ENCODE measurements around the gene KIFAP3. TPM values are rescaled to one million over a fixed set of nuclear protein-coding genes. Genes with fewer than 3 reads are reported as not detected.

KIFAP3 gene
- total and polyA plus RNA-seq, 9 donors: 16.1 to 35.5 (median 31.4) TPM

DNA sequence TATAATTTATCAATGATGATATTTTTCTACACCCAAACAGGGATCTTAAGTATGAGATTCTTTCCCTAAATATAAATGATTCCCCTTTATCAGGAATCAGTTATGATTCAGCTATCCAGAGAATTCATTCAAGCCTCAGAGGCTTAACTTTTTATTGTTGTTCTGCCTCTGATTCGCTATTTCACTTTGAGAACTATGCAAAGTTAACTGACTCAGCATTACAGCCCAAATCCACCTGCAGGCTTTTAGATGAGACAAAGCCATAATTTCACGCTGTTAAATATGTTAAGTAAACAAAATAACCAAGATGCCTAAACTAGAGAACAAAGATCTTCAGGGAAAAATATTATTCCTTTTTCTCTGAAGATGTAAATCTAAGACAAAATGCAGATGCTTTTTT is 189.3 kb downstream of the KIFAP3 start:
- Histone ChIP-seq H3K4me3 (no peak overlapping the region), H3K9me3 (no peaks in the 10 kb centered on the region), H3K4me1 (ENCODE audit: insufficient read depth) (no peaks in the 10 kb centered on the region), H3K27ac (no peak overlapping the region), H3K27me3 (no peaks in the 10 kb centered on the region), H3K36me3 (no peaks in the 10 kb centered on the region)
- TF ChIP-seq EP300 (IDR thresholded peaks at IDR 0.05) (no peak), POLR2A (IDR thresholded peaks at IDR 0.05) (no peak)
- TF ChIP-seq, protein P1, sequence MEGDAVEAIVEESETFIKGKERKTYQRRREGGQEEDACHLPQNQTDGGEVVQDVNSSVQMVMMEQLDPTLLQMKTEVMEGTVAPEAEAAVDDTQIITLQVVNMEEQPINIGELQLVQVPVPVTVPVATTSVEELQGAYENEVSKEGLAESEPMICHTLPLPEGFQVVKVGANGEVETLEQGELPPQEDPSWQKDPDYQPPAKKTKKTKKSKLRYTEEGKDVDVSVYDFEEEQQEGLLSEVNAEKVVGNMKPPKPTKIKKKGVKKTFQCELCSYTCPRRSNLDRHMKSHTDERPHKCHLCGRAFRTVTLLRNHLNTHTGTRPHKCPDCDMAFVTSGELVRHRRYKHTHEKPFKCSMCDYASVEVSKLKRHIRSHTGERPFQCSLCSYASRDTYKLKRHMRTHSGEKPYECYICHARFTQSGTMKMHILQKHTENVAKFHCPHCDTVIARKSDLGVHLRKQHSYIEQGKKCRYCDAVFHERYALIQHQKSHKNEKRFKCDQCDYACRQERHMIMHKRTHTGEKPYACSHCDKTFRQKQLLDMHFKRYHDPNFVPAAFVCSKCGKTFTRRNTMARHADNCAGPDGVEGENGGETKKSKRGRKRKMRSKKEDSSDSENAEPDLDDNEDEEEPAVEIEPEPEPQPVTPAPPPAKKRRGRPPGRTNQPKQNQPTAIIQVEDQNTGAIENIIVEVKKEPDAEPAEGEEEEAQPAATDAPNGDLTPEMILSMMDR (IDR thresholded peaks at IDR 0.05): no peak
- 93 to 100% (median 99%) methylated on average over 2 of the region's 2 CpGs for WGBS, 3 donors
- intact Hi-C loops (cut with DNase I): no loop called here
- no peak for DNase-seq

DNA sequence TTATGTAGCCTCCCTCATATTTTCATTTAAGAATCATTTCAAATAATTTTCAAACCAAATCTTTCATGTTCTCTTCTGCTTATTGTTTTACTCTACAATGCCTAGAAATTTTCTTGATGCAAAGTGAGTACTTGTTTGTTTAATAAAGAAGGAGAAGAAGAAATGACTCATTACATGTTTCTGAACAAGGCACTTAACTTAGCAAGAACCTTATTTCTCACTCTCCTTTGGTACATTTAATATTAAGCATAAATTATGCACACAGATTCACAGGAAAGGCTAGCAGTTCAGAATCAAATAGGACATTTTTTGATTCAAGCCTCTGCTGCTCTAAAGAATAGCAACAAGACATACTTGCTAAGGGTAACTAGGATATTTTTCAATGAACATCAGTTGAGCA is 189.9 kb downstream of the KIFAP3 start:
- intact Hi-C loops (cut with DNase I): no loop called here
- Histone ChIP-seq H3K4me3 (no peak overlapping the region), H3K36me3 (no peaks in the 10 kb centered on the region), H3K4me1 (ENCODE audit: insufficient read depth) (no peaks in the 10 kb centered on the region), H3K27ac (no peak overlapping the region), H3K27me3 (no peaks in the 10 kb centered on the region), H3K9me3 (no peaks in the 10 kb centered on the region)
- TF ChIP-seq, protein P1 (IDR thresholded peaks at IDR 0.05): no peak
- TF ChIP-seq EP300 (IDR thresholded peaks at IDR 0.05) (no peak), POLR2A (IDR thresholded peaks at IDR 0.05) (no peak)
- DNase-seq: no peak

DNA sequence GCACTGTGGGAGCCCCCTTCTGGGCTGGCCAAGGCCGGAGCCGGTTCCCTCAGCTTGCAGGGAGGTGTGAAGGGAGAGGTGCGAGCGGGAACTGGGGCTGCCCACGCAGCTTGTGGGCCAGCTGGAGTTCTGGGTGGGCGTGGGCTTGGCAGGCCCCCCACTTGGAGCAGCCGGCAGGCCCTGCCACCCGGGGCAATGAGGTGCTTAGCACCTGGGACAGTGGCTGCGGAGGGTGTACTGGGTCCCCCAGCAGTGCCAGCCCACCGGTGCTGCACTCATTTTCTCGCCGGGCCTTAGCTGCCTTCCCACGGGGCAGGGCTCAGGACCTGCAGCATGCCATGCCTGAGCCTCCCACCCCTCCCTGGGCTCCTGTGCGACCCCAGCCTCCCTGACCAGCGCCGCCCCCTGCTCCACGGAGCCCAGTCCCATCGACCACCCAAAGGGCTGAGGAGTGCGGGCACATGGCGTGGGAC is 192.4 kb downstream of the KIFAP3 start:
- H3K27me3 ChIP-seq: no peaks in the 10 kb centered on the region
- DNase-seq: no peak
- H3K9me3 ChIP-seq: no peaks in the 10 kb centered on the region
- TF ChIP-seq POLR2A (IDR thresholded peaks at IDR 0.05) (no peak), EP300 (IDR thresholded peaks at IDR 0.05) (no peak)
- TF ChIP-seq, protein P1 (IDR thresholded peaks at IDR 0.05): no peak
- intact Hi-C loops (cut with DNase I): no loop called here
- no peak overlapping the region for H3K4me3 ChIP-seq
- no peak overlapping the region for H3K27ac ChIP-seq
- H3K36me3 ChIP-seq: no peaks in the 10 kb centered on the region
- WGBS, 3 donors: 90 to 96% (median 91%) methylated on average over 15 to 20 of the region's 20 CpGs
- no peaks in the 10 kb centered on the region for H3K4me1 ChIP-seq (ENCODE audit: insufficient read depth)

DNA sequence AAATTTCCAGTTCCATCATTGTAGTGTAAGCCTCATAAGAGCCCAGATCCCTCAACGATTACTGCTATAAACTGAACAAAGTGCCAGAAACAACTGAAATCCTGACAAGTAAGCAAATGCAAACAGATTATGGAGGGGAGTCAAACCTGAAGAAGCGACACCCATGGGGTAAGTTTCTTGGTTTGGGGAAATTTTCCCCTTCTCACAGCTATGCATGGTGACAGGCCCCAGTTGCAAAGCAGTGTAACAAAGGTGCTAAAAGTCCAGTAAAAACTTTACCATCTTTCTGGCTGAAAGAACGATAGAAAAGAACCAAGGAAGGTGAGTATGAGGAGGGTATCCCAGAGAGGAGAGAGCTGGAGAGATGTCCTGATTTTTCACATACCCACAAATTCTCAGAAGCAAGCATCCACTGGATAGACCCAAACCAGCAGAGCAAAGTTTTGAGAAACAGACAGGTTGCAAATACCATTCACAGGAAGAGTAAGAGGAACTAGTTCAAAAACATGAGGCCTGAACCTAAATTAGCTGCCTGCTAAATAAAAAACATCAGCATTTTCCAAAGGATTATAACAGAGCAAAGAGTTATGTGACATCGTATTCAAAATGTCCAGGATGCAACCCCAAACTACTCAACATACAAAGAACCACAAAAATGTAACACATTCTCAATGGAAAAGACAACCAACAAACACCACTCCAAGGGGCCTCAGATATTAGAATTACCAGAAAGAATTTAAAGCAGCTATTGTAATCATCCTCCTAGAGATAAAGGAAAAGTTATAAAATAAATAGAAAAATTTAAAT is 195.3 kb downstream of the KIFAP3 start:
- H3K4me1 ChIP-seq (ENCODE audit: insufficient read depth): no peaks in the 10 kb centered on the region
- intact Hi-C loops (cut with DNase I): no loop called here
- no peaks in the 10 kb centered on the region for H3K9me3 ChIP-seq
- no peak for DNase-seq
- no peak overlapping the region for H3K27ac ChIP-seq
- no peaks in the 10 kb centered on the region for H3K36me3 ChIP-seq
- WGBS, 3 donors: 82 to 86% (median 84%) methylated on average over 4 of the region's 4 CpGs
- TF ChIP-seq POLR2A (IDR thresholded peaks at IDR 0.05) (no peak), EP300 (IDR thresholded peaks at IDR 0.05) (no peak)
- TF ChIP-seq, protein P1 (IDR thresholded peaks at IDR 0.05): no peak
- H3K4me3 ChIP-seq: no peak overlapping the region
- no peaks in the 10 kb centered on the region for H3K27me3 ChIP-seq
